ENCODE results near the gene RANGRF. TPM values are rescaled to one million over a fixed set of nuclear protein-coding genes. Genes with fewer than 3 reads are reported as not detected.

The RANGRF gene, protein sequence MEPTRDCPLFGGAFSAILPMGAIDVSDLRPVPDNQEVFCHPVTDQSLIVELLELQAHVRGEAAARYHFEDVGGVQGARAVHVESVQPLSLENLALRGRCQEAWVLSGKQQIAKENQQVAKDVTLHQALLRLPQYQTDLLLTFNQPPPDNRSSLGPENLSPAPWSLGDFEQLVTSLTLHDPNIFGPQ
- 10 to 100 TPM in 1 of 2 donors, 1 to 10 TPM in 1; 4.7 to 13.5 TPM for total RNA-seq

DNA sequence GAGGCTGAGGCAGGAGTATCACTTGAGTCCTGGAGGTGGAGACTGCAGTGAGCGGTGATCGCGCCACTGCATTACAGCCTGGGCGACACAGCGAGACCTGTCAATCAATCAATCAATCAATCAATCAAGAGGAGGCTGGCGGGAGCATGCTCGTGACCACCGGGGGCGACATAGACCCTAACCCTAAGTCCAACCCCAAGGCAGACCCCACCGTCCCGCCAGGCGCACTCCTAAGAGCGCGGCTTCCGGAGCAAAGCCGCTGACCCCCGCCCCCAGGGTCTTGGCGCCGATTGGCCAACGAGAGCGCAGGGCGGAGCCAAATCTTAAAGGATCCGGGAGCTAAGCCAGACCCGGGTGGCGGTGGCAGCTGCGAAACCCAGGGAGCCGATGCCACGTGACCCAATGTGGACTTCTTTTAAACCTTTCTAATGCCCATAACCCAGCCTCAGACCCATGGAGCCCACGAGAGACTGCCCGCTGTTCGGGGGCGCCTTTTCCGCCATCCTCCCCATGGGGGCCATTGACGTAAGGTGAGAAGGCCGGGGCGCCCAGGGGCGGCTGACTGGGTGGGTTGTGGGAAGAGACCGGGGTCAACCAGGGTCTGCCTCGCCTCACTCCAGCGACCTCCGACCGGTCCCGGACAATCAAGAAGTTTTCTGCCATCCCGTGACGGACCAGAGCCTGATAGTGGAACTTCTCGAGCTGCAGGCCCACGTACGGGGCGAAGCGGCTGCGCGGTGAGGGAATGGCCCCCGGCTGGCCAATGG is at the start of gene RANGRF:
Gene RANGRF, plus strand, starts transcription at position 335 of the 767 bp plus-strand sequence. Its CDS starts 119 bp downstream, at position 454.
- Histone ChIP-seq H3K4me3 (peak within 1 kb of the TSS; percentile 12 to 38), H3K27ac (peak within 1 kb of the TSS; percentile 63 to 87 (median 78)), H3K36me3 (replicated peaks in 1 of 2; ENCODE audit: insufficient read depth in 1 of 2, low read depth in 2 of 2) (no peaks in the 10 kb centered on the region), H3K27me3 (no peaks in the 10 kb centered on the region), H3K4me1 (peaks cover 50% of the 10 kb centered on the region), H3K9me3 (no peaks in the 10 kb centered on the region)
- DNase-seq: peak; percentile 87 to 93 (median 91)
- intact Hi-C loops (cut with DNase I): no loop called here
- WGBS, 2 donors: 16 to 40% methylated on average over 7 to 53 of the region's 53 CpGs
- TF ChIP-seq POLR2A (IDR thresholded peaks at IDR 0.05): peak; percentile 23 to 79 (median 70)
- TF ChIP-seq, protein P1, sequence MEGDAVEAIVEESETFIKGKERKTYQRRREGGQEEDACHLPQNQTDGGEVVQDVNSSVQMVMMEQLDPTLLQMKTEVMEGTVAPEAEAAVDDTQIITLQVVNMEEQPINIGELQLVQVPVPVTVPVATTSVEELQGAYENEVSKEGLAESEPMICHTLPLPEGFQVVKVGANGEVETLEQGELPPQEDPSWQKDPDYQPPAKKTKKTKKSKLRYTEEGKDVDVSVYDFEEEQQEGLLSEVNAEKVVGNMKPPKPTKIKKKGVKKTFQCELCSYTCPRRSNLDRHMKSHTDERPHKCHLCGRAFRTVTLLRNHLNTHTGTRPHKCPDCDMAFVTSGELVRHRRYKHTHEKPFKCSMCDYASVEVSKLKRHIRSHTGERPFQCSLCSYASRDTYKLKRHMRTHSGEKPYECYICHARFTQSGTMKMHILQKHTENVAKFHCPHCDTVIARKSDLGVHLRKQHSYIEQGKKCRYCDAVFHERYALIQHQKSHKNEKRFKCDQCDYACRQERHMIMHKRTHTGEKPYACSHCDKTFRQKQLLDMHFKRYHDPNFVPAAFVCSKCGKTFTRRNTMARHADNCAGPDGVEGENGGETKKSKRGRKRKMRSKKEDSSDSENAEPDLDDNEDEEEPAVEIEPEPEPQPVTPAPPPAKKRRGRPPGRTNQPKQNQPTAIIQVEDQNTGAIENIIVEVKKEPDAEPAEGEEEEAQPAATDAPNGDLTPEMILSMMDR (IDR thresholded peaks at IDR 0.05): no peak
- peak; percentile 94 for ATAC-seq

DNA sequence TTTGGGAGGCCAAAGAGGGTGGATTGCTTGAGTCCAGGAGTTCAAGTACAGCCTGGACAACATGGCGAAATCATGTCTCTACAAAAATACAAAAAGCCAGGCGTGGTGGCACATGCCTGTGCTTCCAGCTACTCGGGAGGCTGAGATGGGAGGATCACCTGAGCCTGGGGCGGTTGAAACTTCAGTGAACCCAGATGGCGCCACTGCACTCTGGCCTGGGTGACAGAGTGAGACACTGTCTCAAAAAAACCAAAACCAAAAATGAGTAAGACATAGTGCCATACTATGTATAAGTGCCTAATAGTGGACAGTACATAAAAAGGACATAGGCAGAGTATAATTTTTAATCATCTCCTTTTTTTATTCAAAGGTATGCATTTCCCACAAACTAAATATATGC is 44.6 kb upstream of the RANGRF start:
- H3K27ac ChIP-seq: no peak overlapping the region
- no peaks in the 10 kb centered on the region for H3K27me3 ChIP-seq
- TF ChIP-seq POLR2A (IDR thresholded peaks at IDR 0.05): no peak
- TF ChIP-seq, protein P1 (IDR thresholded peaks at IDR 0.05): no peak
- no peaks in the 10 kb centered on the region for H3K9me3 ChIP-seq
- no peak overlapping the region for H3K4me3 ChIP-seq
- no peaks in the 10 kb centered on the region for H3K36me3 ChIP-seq (replicated peaks in 1 of 2; ENCODE audit: insufficient read depth in 1 of 2, low read depth in 2 of 2)
- 85 to 91% methylated on average over 5 of the region's 5 CpGs for WGBS, 2 donors
- H3K4me1 ChIP-seq: peaks cover 6% of the 10 kb centered on the region
- DNase-seq (no peak), ATAC-seq (no peak)
- intact Hi-C loops (cut with DNase I): no loop called here

DNA sequence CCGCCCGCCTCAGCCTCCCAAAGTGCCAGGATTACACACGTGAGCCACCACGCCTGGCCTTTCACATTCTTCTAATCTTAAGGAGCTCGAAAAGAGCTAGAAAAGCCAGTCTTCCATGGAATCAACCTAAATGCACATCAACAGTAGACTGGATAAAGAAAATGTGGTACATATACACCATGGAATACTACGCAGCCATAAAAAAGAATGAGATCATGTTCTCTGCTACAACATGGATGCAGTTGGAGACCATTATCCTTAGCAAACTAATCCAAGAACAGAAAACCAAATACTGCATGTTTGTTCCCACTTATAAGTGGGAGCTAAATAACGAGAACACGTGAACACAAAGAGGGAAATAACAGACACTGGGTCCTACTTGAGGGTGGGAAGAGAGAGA is 43.7 kb upstream of the RANGRF start:
- intact Hi-C loops (cut with DNase I): no loop called here
- 95 to 99% methylated on average over 8 of the region's 8 CpGs for WGBS, 2 donors
- H3K27me3 ChIP-seq: no peaks in the 10 kb centered on the region
- H3K36me3 ChIP-seq (replicated peaks in 1 of 2; ENCODE audit: insufficient read depth in 1 of 2, low read depth in 2 of 2): no peaks in the 10 kb centered on the region
- H3K9me3 ChIP-seq: no peaks in the 10 kb centered on the region
- DNase-seq: no peak
- TF ChIP-seq, protein P1 (IDR thresholded peaks at IDR 0.05): no peak
- TF ChIP-seq POLR2A (IDR thresholded peaks at IDR 0.05): no peak
- H3K4me3 ChIP-seq: no peak overlapping the region
- peaks cover 10% of the 10 kb centered on the region for H3K4me1 ChIP-seq
- ATAC-seq: no peak
- H3K27ac ChIP-seq: no peak overlapping the region

DNA sequence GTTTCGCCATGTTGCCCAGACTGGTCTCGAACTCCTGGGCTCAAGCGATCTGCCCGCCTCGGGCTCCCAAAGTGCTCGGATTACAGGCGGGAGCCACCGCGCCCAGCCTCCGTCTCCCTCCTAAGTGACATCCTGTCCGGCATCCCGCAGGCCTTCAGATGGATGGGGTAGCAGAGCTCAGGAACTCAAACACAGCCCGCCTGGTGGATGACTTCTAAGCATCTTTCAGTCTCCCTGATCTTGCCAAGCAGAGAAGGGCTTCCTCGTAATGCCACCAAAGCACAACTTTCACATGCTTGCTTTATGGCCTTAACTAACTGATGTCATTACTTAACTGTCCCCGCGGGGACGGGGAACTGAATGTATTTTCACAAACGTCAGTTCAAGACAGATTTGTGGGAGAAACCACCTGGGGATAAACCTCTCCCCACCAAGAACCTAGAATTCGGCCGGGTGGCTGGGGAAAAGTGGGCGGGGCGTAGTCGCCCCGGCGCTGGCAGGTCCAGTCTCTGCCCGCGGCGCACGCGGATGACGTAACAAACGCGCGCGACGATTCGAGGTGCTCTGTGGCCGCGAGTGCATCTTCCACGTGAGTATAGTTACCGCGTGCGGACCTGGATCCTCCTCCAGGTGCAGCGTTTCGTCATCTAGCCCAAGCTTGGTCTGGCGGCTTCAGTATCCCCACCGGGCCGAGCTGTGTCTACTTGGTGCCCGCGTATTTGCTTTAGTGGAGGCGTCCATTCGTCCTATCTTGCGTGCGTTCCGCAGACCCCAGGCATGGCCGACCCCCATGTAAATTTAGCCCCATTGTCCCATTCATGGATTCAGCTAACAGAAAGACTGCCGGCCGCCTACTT is 39.5 kb upstream of the RANGRF start, which contains the start of gene PFAS:
Gene PFAS, plus strand, starts transcription at position 539 of the 857 bp plus-strand sequence. CDS start 4,649 bp downstream, outside the sequence.
- H3K4me3 ChIP-seq: peak within 1 kb of the TSS; percentile 69 to 88
- intact Hi-C loops (cut with DNase I): no loop called here
- peaks cover 14% of the 10 kb centered on the region for H3K4me1 ChIP-seq
- no peaks in the 10 kb centered on the region for H3K9me3 ChIP-seq
- DNase-seq (peak; percentile 95 to 97 (median 96)), ATAC-seq (peak; percentile 84)
- H3K27me3 ChIP-seq: no peaks in the 10 kb centered on the region
- peak; percentile 16 to 77 (median 73) for TF ChIP-seq POLR2A (IDR thresholded peaks at IDR 0.05)
- TF ChIP-seq, protein P1 (IDR thresholded peaks at IDR 0.05): peak in 2 of 7 experiments; percentile 12 to 13
- H3K36me3 ChIP-seq (replicated peaks in 1 of 2; ENCODE audit: insufficient read depth in 1 of 2, low read depth in 2 of 2): no peaks in the 10 kb centered on the region
- WGBS, 2 donors: 0% methylated on average over 47 to 58 of the region's 58 CpGs
- H3K27ac ChIP-seq: peak within 1 kb of the TSS; percentile 76 to 98 (median 92)

Data from body of pancreas (tissue), 4 donors.